ENCODE measurements around the gene TBCEL.

The TBCEL gene

DNA sequence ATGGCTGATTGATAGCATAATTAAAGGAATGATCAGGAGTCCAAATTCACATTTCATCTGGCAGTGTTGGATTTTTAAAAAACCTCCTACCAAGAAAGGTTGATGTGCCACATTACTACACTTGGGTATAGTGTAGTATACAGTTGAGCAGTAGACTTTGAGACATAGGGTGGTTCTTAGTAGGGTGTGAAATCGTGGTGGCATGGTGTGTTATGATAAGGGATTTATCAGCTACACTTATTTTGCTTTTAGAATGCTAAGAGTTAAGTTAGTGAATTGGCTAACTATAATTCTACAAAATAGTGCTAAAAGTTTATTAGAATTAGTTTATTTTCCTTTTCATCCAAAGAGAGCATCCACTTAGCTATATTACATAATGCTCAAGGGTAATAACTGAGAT lies 13.1 kb downstream of the TBCEL start:
- no peak overlapping the region for H3K27ac ChIP-seq (ENCODE audit: low read length, poor library complexity, severe bottlenecking)
- H3K4ac ChIP-seq (ENCODE audit: low read depth in 1 of 2, low read length in 2 of 2), result no peak overlapping the region
- no peak overlapping the region for H3K9ac ChIP-seq (ENCODE audit: low read length)
- no peak overlapping the region for H3K4me2 ChIP-seq (ENCODE audit: low read length, poor library complexity, severe bottlenecking)
- H3K4me3 ChIP-seq (ENCODE audit: insufficient read depth in 1 of 2, low read depth in 1 of 2, low read length in 2 of 2), result no peak overlapping the region
- WGBS, result 100% methylated on average over 1 of the region's 1 CpG
- H2AFZ ChIP-seq (ENCODE audit: low read depth, low read length), result no peak overlapping the region
- H3K18ac ChIP-seq (ENCODE audit: low read depth in 1 of 2, low read length in 2 of 2), result no peak overlapping the region
- H4K91ac ChIP-seq (ENCODE audit: low read length), result no peak overlapping the region
- no peak overlapping the region for H2AK5ac ChIP-seq (ENCODE audit: low read length, severe bottlenecking)
- peaks cover 16% of the 10 kb centered on the region for H3K79me1 ChIP-seq (replicated peaks; ENCODE audit: low read length, poor library complexity, severe bottlenecking)
- DNase-seq, result no peak
- H4K8ac ChIP-seq (ENCODE audit: low read length), result no peak overlapping the region
- peaks cover 1% of the 10 kb centered on the region for H3K4me1 ChIP-seq (ENCODE audit: control insufficient read depth, insufficient read depth, low read depth, low read length)
- no peak overlapping the region for H2BK120ac ChIP-seq (ENCODE audit: low read depth, low read length)
- H3K14ac ChIP-seq (ENCODE audit: low read length in 2 of 2), result no peak overlapping the region
- no peak overlapping the region for H2BK15ac ChIP-seq (ENCODE audit: low read depth, poor library complexity, severe bottlenecking)
- H3K36me3 ChIP-seq (ENCODE audit: control insufficient read depth in 1 of 2, insufficient read depth in 2 of 2, low read depth in 1 of 2, low read length in 2 of 2), result peaks cover 0 to 4% of the 10 kb centered on the region in 2 experiments
- H3K27me3 ChIP-seq (ENCODE audit: control insufficient read depth in 1 of 2, insufficient read depth in 1 of 2, low read length in 2 of 2), result no peaks in the 10 kb centered on the region
- H3K23ac ChIP-seq (ENCODE audit: low read length in 2 of 2), result no peak overlapping the region
- H2BK5ac ChIP-seq (ENCODE audit: low read depth, low read length, poor library complexity, severe bottlenecking), result no peak overlapping the region
- H2BK12ac ChIP-seq (ENCODE audit: low read length in 2 of 2), result no peak overlapping the region
- H3K9me3 ChIP-seq (ENCODE audit: control insufficient read depth, low read length), result no peaks in the 10 kb centered on the region

DNA sequence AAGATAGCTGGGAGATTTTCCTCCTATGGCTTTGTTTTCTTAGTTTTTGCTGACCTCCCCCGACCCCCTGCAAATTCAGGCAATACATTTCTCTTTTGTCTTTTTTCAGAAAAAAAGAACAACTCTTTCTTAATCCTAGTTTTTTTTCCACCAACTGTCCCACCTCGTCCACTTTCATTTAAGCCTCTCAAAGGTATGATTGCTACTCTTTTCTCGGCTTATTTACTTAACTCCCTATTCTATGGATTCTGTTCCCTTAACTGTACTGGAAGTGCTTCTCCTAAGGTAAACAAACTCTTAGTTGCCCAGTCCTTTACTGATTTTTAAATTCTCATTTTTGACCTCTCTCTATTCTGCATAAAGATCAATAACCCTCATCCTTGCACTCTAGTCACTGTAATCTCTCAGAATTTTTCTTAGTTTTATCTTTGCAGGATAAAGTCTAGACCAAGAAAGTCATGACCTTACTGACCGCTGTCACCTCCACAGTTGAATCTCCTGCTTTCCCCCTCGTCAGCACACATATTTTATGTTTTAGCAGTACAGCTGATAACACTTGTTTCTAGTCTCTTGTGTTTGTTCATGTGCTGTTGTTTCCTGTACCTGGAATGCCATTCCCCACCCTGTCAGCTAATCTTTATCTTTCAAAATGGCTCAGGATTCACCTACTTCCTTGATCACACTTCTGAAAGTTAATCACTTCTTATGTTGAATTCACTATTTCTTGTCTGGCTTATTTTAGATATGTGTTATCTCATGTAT lies 14.9 kb downstream of the TBCEL start:
- H2BK12ac ChIP-seq (ENCODE audit: low read length in 2 of 2), result no peak overlapping the region
- no peak overlapping the region for H2BK15ac ChIP-seq (ENCODE audit: low read depth, poor library complexity, severe bottlenecking)
- peaks cover 20% of the 10 kb centered on the region for H3K79me1 ChIP-seq (replicated peaks; ENCODE audit: low read length, poor library complexity, severe bottlenecking)

DNA sequence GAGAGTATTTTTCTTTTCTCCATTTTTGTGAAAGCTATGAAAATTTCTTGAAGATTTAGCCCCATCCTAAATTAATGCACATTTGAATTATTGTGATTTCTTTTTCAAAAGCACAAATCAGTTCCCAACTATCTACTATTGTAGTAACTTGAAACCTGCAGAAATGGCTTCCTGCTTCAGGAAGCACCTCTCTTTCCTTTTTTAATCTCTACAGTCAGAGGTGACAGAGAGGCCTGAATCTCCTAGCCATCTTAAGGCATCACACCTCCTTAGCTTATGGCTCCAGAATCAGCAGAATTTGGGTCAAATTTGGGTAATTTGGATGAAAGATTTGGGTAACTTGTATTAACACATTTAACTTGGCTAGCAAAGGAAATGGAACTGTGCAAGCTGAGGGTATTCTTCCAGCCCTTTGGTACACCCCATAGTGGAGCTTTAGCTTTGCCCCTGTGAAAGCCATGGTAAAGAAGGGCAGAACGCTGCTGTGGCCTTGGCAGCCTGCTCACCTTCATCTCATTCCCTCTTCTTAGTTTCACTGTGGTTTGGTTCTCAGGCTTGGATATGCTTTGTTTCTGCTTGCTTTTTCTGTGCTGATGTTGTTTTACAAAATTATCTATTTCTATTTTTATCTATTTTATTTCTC lies 16.2 kb downstream of the TBCEL start:
- DNase-seq, result no peak
- H3K18ac ChIP-seq (ENCODE audit: low read depth in 1 of 2, low read length in 2 of 2), result no peak overlapping the region
- no CpG with 5 or more reads among the region's 1 CpG for WGBS

More for the DNA sequence above, 14.9 kb downstream of the TBCEL start:
- Histone ChIP-seq H3K36me3 (ENCODE audit: control insufficient read depth in 1 of 2, insufficient read depth in 2 of 2, low read depth in 1 of 2, low read length in 2 of 2) (peaks cover 0 to 4% of the 10 kb centered on the region in 2 experiments), H4K91ac (ENCODE audit: low read length) (no peak overlapping the region), H3K4ac (ENCODE audit: low read depth in 1 of 2, low read length in 2 of 2) (no peak overlapping the region), H3K27me3 (ENCODE audit: control insufficient read depth in 1 of 2, insufficient read depth in 1 of 2, low read length in 2 of 2) (no peaks in the 10 kb centered on the region), H4K8ac (ENCODE audit: low read length) (no peak overlapping the region), H3K27ac (ENCODE audit: low read length, poor library complexity, severe bottlenecking) (no peak overlapping the region), H3K18ac (ENCODE audit: low read depth in 1 of 2, low read length in 2 of 2) (no peak overlapping the region), H3K4me1 (ENCODE audit: control insufficient read depth, insufficient read depth, low read depth, low read length) (peaks cover 1% of the 10 kb centered on the region), H3K9ac (ENCODE audit: low read length) (no peak overlapping the region), H3K4me2 (ENCODE audit: low read length, poor library complexity, severe bottlenecking) (no peak overlapping the region), H2AK5ac (ENCODE audit: low read length, severe bottlenecking) (no peak overlapping the region), H2BK5ac (ENCODE audit: low read depth, low read length, poor library complexity, severe bottlenecking) (no peak overlapping the region), H3K23ac (ENCODE audit: low read length in 2 of 2) (no peak overlapping the region), H3K14ac (ENCODE audit: low read length in 2 of 2) (no peak overlapping the region), H2AFZ (ENCODE audit: low read depth, low read length) (no peak overlapping the region), H3K9me3 (ENCODE audit: control insufficient read depth, low read length) (no peaks in the 10 kb centered on the region), H3K4me3 (ENCODE audit: insufficient read depth in 1 of 2, low read depth in 1 of 2, low read length in 2 of 2) (no peak overlapping the region), H2BK120ac (ENCODE audit: low read depth, low read length) (no peak overlapping the region)
- no peak for DNase-seq
- WGBS, result 80% methylated on average over 3 of the region's 5 CpGs

DNA sequence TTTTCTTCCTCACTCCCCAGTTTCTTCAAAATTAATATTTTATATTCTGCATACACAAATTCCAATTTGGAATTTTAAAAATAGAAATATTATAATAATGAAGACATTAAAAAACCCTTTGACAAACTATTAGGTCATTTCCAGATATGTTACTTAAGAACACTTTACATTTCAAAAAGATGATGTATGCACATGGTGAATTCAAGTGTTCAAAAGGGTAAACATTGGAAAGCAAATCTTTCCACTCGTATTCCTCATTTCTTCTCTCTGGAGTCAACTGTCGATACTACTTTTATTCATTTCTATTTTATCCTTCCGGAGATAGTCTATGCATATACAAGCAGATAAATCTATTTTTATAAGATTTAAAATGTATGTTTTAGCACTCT lies 16.7 kb downstream of the TBCEL start:
- no peak overlapping the region for H4K8ac ChIP-seq (ENCODE audit: low read length)
- H3K36me3 ChIP-seq (ENCODE audit: control insufficient read depth in 1 of 2, insufficient read depth in 2 of 2, low read depth in 1 of 2, low read length in 2 of 2), result peaks cover 0 to 7% of the 10 kb centered on the region in 2 experiments
- H2BK120ac ChIP-seq (ENCODE audit: low read depth, low read length), result no peak overlapping the region
- H3K4me3 ChIP-seq (ENCODE audit: insufficient read depth in 1 of 2, low read depth in 1 of 2, low read length in 2 of 2), result no peak overlapping the region
- H3K4me1 ChIP-seq (ENCODE audit: control insufficient read depth, insufficient read depth, low read depth, low read length), result peaks cover 1% of the 10 kb centered on the region
- H3K4me2 ChIP-seq (ENCODE audit: low read length, poor library complexity, severe bottlenecking), result no peak overlapping the region
- no peak overlapping the region for H2AK5ac ChIP-seq (ENCODE audit: low read length, severe bottlenecking)
- no peak overlapping the region for H4K91ac ChIP-seq (ENCODE audit: low read length)
- H2AFZ ChIP-seq (ENCODE audit: low read depth, low read length), result no peak overlapping the region
- DNase-seq, result no peak
- peaks cover 17% of the 10 kb centered on the region for H3K79me1 ChIP-seq (replicated peaks; ENCODE audit: low read length, poor library complexity, severe bottlenecking)
- H3K18ac ChIP-seq (ENCODE audit: low read depth in 1 of 2, low read length in 2 of 2), result no peak overlapping the region
- H3K27me3 ChIP-seq (ENCODE audit: control insufficient read depth in 1 of 2, insufficient read depth in 1 of 2, low read length in 2 of 2), result no peaks in the 10 kb centered on the region
- no peak overlapping the region for H3K23ac ChIP-seq (ENCODE audit: low read length in 2 of 2)
- no peak overlapping the region for H3K27ac ChIP-seq (ENCODE audit: low read length, poor library complexity, severe bottlenecking)
- H2BK5ac ChIP-seq (ENCODE audit: low read depth, low read length, poor library complexity, severe bottlenecking), result no peak overlapping the region
- no peak overlapping the region for H3K4ac ChIP-seq (ENCODE audit: low read depth in 1 of 2, low read length in 2 of 2)
- no peaks in the 10 kb centered on the region for H3K9me3 ChIP-seq (ENCODE audit: control insufficient read depth, low read length)
- H3K14ac ChIP-seq (ENCODE audit: low read length in 2 of 2), result no peak overlapping the region
- H2BK12ac ChIP-seq (ENCODE audit: low read length in 2 of 2), result no peak overlapping the region
- no CpG with 5 or more reads among the region's 3 CpGs for WGBS
- no peak overlapping the region for H2BK15ac ChIP-seq (ENCODE audit: low read depth, poor library complexity, severe bottlenecking)
- H3K9ac ChIP-seq (ENCODE audit: low read length), result no peak overlapping the region

More for the DNA sequence above, 16.2 kb downstream of the TBCEL start:
- H3K9me3 ChIP-seq (ENCODE audit: control insufficient read depth, low read length), result no peaks in the 10 kb centered on the region
- peaks cover 0 to 4% of the 10 kb centered on the region in 2 experiments for H3K36me3 ChIP-seq (ENCODE audit: control insufficient read depth in 1 of 2, insufficient read depth in 2 of 2, low read depth in 1 of 2, low read length in 2 of 2)
- no peak overlapping the region for H3K4me2 ChIP-seq (ENCODE audit: low read length, poor library complexity, severe bottlenecking)
- no peak overlapping the region for H3K4me3 ChIP-seq (ENCODE audit: insufficient read depth in 1 of 2, low read depth in 1 of 2, low read length in 2 of 2)
- peaks cover 20% of the 10 kb centered on the region for H3K79me1 ChIP-seq (replicated peaks; ENCODE audit: low read length, poor library complexity, severe bottlenecking)
- H3K23ac ChIP-seq (ENCODE audit: low read length in 2 of 2), result no peak overlapping the region
- H3K14ac ChIP-seq (ENCODE audit: low read length in 2 of 2), result no peak overlapping the region
- no peak overlapping the region for H2AK5ac ChIP-seq (ENCODE audit: low read length, severe bottlenecking)
- H3K27ac ChIP-seq (ENCODE audit: low read length, poor library complexity, severe bottlenecking), result no peak overlapping the region
- no peak overlapping the region for H2BK5ac ChIP-seq (ENCODE audit: low read depth, low read length, poor library complexity, severe bottlenecking)
- H2BK15ac ChIP-seq (ENCODE audit: low read depth, poor library complexity, severe bottlenecking), result no peak overlapping the region
- H3K9ac ChIP-seq (ENCODE audit: low read length), result no peak overlapping the region
- peaks cover 1% of the 10 kb centered on the region for H3K4me1 ChIP-seq (ENCODE audit: control insufficient read depth, insufficient read depth, low read depth, low read length)
- H2AFZ ChIP-seq (ENCODE audit: low read depth, low read length), result no peak overlapping the region
- no peak overlapping the region for H4K91ac ChIP-seq (ENCODE audit: low read length)
- H2BK12ac ChIP-seq (ENCODE audit: low read length in 2 of 2), result no peak overlapping the region
- H3K27me3 ChIP-seq (ENCODE audit: control insufficient read depth in 1 of 2, insufficient read depth in 1 of 2, low read length in 2 of 2), result no peaks in the 10 kb centered on the region
- no peak overlapping the region for H3K4ac ChIP-seq (ENCODE audit: low read depth in 1 of 2, low read length in 2 of 2)
- no peak overlapping the region for H4K8ac ChIP-seq (ENCODE audit: low read length)
- H2BK120ac ChIP-seq (ENCODE audit: low read depth, low read length), result no peak overlapping the region
